Measurements from ENCODE around the gene MLPH.
"Not testable (repeated sequence)": the region's sequence is repeated elsewhere in the genome, so short reads cannot be mapped to it uniquely, and the experiment has no call there.

The MLPH gene

DNA sequence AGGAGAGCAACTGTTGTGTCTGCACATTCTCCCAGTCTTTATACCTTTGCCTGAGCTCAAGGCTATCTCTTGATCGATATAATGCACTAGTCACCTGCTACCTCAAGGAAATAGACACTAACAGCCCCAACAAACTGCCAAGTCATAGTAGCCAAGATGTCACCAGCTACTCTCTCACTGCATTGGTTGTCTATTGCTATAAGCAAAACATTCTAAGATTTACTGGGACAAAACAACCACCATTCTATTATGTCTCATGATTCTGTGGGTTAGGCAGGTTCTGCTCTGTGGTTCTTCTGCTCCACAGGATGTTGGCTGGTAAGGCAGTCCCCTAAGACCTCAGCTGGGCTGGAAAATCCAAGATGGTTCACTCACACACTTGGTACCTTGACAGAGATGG, 28.5 kb upstream of the MLPH start:
- DNase-seq (ENCODE audit: low read depth in 2 of 2): no peak

DNA sequence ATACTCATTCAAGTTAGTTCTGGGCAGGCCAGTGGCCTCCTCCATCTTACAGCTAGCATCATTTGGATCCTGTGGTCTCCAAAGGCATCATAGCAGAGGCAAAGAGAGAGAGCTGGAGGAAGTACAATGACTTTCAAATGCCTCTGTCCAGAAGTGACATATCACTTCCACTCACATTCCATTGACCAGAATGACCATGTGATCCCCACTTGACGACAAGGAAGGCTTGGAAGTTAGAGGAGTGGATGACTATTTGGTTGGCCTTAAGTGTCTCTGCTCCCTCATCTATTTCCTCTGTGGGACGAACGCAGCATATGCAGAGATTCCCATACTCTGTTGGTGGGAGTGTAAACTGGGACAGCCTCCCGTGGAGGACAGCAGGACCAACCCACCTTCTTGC, 27.8 kb upstream of the MLPH start:
- DNase-seq (ENCODE audit: low read depth in 2 of 2): no peak

DNA sequence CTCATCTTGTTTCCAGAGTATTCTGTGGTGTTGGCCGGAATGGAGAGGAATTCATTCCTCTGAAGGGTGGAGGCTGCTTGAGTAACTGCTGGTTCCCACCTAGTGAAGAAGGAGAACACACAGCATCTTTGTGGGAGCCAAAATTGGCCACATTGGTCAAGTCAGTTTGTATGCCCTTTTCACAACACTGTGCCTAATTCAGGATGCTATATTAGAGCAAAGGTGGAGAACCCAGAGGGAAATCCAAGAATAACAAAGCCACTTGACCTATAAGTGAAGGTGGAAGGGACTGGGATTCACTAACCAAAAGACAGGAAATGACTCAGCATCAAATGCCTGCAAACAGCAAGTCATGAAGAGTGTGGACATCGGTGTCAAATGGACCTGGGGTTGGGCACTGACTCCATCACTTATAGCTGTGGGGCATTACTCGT, 27.3 kb upstream of the MLPH start:
- DNase-seq (ENCODE audit: low read depth in 2 of 2): no peak

DNA sequence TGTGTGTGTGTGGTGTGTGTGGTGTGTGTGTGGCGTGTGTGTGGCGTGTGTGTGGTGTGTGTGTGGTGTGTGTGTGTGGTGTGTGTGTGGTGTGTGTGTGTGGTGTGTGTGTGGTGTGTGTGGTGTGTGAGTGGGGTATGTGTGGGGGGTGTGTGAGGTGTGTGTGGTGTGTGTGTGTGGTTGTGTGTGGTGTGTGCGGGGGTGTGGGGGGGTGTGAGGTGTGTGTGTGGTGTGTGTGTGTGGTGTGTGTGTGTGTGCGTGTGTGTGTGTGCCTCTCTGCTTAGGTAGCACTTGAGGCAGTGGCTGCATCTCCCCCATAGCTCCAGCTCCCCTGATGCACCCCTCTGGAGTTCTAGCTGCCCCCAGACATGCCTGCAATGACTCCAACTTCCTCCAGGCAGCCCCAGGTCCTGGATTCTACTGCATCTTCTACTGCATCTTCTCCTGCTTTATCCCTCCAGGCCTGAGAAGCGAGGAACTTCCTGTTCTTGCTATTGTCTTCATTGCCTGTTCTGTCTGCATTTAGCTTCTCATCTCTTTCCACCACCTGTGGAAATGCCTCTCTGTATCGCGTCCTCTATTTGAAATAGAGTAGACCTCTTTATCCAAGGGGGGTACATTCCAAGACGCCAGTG, 22.2 kb upstream of the MLPH start:
- no peak for DNase-seq (ENCODE audit: low read depth in 2 of 2)

DNA sequence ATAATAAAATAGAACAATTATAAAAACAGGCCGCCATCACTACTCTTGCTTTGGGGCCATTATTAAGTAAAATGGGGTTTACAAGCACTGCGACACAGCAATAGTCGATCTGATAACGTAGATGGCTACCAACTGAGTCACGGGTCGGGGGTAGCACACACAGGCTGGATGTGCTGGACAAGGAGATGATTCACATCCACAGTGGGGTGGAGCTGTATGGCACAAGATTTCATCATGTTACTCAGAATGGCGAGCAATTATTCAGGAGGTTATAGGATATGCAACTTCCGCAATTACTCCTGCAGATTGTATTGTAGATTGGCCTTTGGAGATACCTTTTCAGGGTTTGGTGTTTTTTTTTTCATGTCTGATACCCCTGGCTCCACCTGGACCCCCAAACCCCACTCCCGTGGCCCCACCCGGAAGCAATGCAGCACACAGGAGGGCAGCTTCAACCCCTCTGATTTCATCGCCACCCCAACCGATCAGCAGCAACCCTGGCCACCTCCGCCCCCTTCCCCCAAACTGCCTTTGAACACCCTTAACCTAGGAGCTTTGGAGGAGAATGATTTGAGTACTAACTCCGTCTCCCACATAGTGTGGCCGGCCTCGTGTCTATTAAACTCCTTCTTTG, 21.4 kb upstream of the MLPH start:
- no peak for DNase-seq (ENCODE audit: low read depth in 2 of 2)

DNA sequence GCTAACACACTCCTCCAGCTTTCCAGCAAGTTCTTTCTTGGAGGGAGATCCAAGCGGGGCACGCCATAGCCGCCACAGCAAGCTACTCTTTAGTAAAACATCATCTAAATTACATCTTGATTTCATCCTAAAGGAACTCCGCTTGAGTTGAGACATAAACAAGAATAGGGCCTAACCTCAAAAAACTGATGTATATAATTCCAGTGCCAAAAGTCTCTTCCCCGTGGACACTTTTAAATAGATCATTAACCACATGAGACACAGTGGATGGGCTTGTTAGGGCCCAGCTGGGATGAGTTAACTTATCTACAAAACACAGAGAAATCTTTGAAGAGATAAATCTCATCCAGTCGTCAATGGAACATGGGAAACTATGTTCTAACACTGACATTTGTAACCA, 20.8 kb upstream of the MLPH start:
- DNase-seq (ENCODE audit: low read depth in 2 of 2): no peak

DNA sequence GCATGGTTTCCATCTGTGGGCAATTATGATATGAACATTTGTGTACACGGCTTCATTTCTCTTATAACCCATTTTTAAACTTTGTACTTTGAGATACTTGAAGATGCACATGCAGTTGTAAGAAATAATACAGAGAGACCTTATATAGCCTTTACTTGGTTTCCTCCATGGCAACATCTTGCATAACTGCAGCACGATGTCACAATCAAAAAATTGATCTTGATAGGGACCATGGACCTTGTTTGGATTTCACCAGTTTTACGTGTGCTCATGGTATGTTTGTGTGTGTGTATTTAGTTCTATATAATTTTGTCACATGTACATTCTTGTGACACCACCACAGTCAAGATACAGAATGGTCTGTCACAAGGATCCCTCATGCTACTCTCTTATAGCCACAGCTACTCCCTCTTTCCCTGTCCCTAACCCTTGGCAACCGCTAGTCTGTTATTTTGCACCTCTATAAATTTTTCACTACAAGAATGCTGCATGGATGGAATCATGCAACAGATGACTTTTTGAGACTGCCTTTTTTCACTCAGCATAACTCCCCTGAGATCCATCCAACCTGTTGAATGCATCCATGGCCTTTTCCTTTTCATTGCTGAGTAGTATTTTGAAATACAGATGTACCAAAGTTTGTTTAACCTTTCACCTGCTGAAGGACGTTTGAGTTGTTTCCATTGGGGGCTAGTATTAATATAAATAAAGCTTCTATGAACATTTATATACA, 19.4 kb upstream of the MLPH start:
- no peak for DNase-seq (ENCODE audit: low read depth in 2 of 2)

DNA sequence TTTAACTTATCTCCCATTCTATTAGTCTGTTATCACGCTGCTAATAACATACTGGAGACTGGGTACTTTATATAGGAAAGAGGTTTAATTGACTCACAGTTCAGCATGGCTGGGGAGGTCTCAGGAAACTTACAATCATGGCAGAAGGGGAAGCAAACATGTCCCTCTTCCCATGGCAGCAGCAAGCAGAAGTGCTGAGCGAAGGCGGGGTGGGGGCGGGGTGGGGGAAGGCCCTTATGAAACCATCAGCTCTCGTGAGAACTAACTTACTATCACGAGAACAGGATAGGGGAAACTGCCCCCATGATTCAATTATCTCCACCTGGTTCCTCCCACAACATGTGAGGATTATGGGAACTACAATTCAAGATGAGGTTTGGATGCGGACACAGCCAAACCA, 17.6 kb upstream of the MLPH start:
- DNase-seq (ENCODE audit: low read depth in 2 of 2): not testable (repeated sequence)

DNA sequence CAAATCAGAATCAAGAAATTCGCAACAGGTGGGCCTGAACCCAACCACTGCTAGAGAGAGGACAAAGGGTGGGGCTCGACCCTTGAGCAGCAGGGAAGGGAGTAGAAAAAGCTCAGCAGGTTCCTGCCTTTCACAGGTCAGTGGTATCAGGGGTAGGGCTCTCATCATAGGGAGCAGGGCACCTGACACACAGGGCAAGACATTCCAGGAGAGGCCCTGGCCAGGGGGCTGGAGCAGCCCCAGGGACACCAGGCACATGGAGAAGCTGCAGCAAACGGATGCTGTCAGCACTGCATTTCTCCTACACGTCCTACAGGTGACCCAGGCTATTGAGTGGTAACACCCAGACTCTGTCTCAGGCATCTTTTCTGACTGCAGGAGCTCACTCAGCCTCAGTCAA, 17.2 kb upstream of the MLPH start:
- DNase-seq (ENCODE audit: low read depth in 2 of 2): no peak

DNA sequence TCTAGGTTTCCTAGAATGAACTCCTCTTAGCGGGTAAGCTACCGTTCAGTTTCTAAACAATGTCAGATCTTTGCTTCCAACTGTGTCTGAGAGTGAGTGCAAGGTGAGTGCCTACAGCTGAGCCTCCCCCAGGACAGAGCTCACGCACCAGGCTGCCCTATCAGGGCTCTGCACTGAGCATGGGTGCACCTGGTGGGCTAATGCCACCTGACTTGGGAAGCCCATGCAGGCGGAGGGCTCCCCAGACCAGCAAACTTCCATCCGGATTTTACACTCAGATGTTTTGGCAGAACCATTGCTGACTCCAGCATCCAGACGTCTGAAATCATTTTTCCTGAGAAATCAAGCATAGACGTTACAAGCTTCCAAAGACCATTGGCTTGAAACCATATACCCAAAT, 16.1 kb upstream of the MLPH start:
- no peak for DNase-seq (ENCODE audit: low read depth in 2 of 2)

DNA sequence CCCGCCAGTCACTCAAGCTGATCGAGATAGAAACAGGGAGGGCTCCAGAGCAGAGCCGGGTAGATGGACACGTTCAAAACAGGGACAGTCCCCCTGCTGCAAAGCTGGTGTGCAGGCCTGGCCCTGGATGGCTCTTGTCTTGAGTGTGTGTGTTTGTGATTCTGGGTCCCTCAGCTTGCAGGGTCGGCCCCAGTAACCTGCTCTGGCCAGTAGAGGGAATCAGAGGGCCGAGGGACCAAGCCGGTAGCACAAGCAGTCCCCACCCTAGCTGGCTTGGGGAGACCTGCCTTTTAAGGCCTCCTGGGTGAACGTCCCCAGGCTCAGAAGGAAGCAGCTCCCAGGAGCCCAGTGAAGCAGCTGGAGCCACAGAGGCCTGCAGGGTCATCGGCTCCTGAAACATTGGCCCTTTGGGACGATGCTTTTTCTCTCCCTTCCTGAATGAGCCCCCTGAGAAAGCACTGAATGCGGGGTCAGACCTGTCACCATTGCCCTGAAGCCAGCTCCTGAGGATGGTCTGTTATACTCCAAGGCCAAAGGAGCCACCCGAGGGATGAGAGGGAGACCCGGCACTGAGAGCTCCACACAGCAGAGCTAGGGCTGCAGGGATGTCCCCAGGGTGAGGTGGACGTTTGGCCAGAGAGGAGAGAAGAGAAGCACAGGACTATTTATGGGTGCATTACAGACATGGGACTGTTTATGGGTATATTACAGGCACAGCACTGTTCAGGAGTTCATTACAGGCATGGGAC, 15.4 kb upstream of the MLPH start:
- peak in 1 of 2 donors; percentile 7 for DNase-seq (ENCODE audit: low read depth in 2 of 2)

DNA sequence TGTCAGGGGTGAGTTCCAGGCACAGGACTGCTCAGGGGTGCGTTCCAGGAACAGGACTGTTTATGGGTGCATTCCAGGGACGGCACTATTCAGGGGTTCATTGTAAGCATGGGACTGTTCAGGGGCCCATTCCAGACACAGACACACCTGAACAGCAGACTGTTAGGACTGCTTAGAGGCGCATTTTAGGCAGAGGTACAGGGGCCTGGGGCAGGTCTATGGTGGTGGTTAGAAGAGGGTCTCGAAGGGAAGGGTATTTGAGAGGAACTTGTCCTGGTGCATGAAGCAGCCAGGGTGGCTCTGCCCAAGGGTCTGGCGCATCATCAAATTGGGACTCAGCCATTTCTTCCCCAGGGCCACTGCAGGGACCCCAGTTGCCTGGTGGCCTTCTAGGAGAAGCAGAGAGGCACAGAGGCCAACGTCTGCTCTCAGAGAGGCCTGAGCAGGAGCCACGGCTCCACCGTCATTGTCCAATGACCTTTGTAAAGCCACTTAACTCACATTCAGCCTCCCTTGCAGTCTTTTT, 14.8 kb upstream of the MLPH start:
- no peak for DNase-seq (ENCODE audit: low read depth in 2 of 2)

DNA sequence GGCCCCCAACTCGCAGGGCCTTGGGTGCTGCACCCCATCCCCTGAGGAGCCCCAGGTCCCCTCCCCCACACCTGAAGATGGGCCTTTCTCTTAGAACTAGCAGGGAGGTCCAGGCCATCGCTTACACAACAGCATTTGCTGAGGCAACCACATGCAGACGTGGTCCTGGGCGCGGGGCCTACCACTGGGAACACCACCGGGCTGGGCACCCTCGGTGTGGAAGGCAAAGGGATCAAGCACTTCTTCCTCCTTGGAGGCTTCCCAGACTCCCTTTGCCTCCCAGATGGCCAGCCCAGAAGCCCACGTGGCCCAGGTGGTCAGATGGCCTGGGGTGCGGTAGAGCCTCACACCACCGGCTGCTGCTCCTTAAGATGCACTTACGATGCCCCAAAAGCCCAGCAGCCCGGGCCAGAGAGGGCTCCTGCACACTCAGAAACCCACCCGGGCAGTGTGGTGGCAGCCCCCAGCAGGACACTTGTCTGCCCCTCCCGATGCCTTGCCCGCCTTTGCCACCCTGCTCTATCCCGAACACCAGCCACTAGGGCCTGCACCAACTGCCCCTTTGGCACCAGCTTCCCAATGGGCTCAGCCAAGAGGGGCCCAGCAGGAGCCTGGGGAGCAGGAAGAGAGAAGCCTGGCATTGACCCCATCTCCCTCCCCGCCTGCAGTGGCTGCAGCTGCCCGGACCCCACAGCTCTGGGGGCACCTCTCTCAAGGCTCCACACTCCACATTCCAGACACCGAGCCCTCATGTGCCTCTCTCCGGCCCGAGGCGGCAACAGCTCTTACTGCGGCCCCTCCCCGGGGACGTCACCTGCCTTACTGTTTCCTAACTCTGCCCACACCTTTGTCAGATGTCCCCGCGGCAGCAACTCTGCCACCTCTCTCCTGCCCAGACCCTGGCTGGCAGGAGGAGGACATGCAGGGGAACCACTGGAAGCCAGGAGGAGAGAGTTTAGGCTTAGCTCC, 13.9 kb upstream of the MLPH start:
- no peak for DNase-seq (ENCODE audit: low read depth in 2 of 2)

DNA sequence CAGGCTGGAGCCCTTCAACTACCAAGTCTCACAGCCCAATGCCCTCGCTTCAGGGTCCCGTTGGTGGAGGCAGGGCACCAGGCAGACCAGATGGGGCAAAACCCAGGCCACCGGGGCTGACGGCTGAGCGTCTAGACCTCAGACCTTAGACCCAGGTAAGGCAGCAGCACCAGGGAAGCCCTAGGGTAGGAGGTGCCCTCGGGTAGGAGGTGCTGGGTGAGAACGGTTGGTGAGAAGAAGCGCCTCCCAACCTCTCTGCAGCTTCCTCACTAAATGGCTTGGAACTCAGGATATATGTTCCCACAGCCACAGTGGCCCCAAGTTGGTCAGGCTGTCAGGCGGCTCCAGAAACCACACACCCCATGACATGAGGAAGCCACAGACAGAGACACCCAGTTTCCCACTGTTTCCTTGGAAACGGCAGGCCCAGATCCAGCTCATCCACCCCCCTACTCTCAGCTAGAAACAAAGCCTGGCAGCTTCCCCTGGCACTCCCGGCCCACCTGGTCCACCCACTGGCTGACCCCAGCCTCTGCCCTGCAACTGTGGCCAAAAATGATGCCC, 13.1 kb upstream of the MLPH start:
- DNase-seq (ENCODE audit: low read depth in 2 of 2): no peak

DNA sequence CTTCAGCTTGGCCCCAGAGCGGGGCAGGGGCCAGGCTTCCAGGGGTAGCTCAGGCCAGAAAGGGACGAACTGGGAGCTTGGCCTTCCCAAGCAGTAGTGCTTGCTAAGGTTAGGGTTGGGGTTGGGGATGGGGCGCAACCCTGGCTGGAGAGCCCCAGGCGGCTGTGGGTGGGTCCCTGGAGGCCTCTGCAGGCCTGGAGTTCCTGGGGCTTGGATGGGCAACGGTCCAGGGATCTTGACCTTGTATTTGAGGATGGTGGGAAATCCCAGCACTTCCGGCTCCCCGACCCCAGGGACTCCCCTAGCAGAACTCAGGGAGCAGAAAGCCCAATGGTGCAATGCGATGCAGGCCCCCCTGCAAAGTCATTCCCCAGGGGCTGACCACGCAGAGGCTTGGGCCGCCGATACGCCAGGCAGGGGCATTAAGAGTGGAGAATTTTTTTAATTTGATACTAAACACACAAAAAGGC, 12.6 kb upstream of the MLPH start:
- DNase-seq (ENCODE audit: low read depth in 2 of 2): no peak

DNA sequence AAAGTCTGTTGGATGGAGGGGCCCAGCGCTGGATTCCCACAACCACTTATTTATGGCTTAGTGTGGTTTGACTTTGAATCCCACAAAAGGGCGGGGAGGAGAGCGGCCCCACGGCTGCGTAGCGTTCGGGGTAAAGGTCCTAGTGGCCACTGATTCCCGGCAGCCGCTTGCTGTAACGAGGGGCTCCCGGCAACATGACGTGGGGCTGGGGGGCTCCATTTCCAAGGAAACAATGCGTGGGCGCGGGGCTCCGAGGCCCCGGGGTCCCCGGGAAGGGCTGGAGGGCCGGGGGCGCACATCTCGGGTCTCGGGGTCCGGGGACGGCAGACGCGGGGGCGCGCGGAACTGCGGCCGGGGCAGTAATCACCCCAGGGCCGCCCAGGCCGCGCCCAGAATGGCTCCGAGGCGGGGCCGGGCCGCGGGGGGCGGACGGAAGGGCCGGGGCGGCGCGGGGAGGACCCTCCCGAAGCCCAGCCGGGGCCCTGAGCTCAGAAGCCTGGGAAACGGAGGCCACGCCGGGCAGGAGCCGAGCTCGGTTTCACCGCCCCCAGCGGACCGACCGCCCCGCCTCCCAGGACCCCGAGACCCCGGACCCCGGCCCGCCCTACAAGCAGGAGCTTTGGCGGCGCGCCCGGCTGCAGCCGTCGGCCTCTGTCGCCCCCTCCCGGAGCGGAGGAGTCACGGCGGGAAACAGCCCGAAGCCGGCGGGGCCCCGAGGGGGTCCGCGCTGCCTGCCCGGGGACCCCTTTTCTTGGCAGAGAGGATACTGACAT, 11.9 kb upstream of the MLPH start:
- peak; percentile 59 to 62 for DNase-seq (ENCODE audit: low read depth in 2 of 2)

DNA sequence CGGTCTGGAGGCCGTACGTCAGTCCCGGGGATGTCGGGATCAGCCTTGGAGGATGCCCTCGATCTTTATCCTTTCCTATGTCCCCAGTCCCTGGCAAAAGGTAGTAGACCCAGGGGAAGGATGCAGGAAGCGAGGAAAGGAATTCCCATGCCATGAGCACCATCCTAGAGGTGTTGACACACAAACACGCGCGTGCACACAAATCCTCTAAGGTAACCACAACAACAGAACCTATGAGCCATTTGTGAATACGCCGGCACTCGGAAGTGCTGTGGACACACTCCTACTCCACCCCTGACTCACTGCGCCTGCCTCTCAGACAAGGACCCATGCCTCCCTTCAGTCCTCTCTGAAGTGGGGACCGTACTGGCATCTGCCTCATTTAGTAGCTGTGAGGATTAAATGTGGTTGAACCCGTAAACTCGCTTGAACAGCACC, 11.3 kb upstream of the MLPH start:
- no peak for DNase-seq (ENCODE audit: low read depth in 2 of 2)

DNA sequence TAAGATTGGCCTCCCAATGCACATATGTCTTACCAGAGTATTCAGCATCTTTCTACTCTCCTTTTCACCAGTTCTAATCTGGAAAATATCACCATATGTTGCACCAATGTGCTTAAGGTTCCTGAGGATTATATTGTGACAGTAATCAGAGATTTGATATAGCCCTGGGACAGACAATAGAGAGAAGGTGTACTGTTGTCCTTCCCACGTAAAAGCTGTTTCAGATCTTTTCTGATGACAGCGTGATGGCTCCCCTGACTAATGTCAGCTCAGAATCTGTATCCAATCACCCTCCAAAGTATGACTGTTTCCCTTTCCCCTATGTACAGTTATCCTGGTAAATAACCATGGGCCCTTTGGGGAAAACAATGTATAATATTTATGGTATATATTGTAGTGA, 9.0 kb upstream of the MLPH start:
- no peak for DNase-seq (ENCODE audit: low read depth in 2 of 2)

DNA sequence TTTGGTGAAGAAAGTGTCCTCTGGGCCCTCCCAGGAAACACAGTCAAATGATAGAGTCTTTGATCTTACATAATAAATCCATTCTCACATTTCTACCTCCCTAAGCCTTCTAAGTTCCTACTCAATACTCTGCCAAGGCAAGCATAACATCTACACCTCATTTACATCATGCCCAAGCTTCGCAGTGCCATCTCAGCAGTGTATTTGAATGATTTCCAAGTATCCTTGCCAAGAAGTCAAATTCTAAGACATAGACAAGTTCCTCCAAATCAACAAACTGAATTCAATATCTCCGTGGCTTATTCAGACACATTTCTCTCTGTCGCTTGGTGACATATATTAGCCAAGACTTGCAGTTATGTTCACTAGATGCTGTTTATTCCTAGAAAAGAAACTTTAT, 8.1 kb upstream of the MLPH start:
- DNase-seq (ENCODE audit: low read depth in 2 of 2): no peak

DNA sequence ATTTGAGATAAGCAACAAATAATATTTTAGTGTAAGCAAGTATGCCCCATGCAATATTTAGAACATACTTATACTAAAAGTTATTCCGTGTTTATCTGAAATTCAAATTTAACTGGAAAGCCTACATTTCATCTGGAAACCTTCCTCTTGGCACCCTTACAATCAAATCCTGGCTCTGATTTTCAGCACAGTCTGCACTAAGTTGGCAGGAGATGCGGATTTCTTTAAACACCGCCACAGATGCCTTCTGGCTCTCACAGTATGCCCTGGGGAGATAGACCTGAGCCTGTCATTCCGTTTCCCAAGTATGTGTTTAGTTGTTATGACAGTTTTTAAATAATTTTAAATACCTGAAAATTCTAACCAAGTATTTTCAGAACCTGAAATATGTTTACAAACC, 7.3 kb upstream of the MLPH start:
- DNase-seq (ENCODE audit: low read depth in 2 of 2): no peak

Measured in stimulated activated CD8-positive, alpha-beta memory T cell treated with anti-CD3 and anti-CD28 coated beads, Interleukin-7, amount 100 ng/mL, for 1 hour (primary cell).